Neural cell (in vitro differentiated cells): ENCODE measurements around the gene DPP6. TPM values are rescaled to one million over a fixed set of nuclear protein-coding genes. Genes with fewer than 3 reads are reported as not detected.

Experiments
- H2AFZ ChIP-seq: fragments of 200-600, 300-800 bp; sonication (generic), shearing (Covaris generic); 2 replicates; pipeline ENCODE4 v1.6.0; 2014; ENCODE audit warnings: low read depth, mild to moderate bottlenecking, antibody characterized with exemption, low read length, moderate library complexity
- H3F3A ChIP-seq: fragments of 200-600 bp; shearing (Covaris generic); 2 replicates; pipeline ENCODE4 v1.6.1; 2016; ENCODE audit warnings: mild to moderate bottlenecking, moderate library complexity, mixed read lengths, antibody characterized with exemption, low read length; ENCODE audit not compliant: insufficient read depth, poor library complexity, severe bottlenecking
- H3K27ac ChIP-seq: fragments of 200-600, 300-800 bp; sonication (generic), shearing (Covaris generic); 2 replicates; pipeline ENCODE4 v1.5.1; 2014; ENCODE audit warnings: mild to moderate bottlenecking, low read length, moderate library complexity
- H3K27me3 ChIP-seq: fragments of 300-800, 200-600 bp; sonication (generic), shearing (Covaris generic); 2 replicates; pipeline ENCODE4 v1.6.0; 2014; ENCODE audit warnings: mild to moderate bottlenecking, low read depth, low read length, moderate library complexity; ENCODE audit not compliant: insufficient read depth
- H3K36me3 ChIP-seq: fragments of 300-800, 200-600 bp; sonication (generic), shearing (Covaris generic); 2 replicates; pipeline ENCODE4 v1.5.1; 2014; ENCODE audit warnings: mild to moderate bottlenecking, antibody characterized with exemption, low read length, moderate library complexity; ENCODE audit not compliant: insufficient read depth
- H3K4me2 ChIP-seq: fragments of 300-800, 200-600 bp; sonication (generic), shearing (Covaris generic); 2 replicates; pipeline ENCODE4 v1.6.0; 2014; ENCODE audit warnings: mild to moderate bottlenecking, low read length
- H3K4me3 ChIP-seq: fragments of 300-800, 200-600 bp; sonication (generic), shearing (Covaris generic); 2 replicates; pipeline ENCODE4 v1.5.1; 2014; ENCODE audit warnings: mild to moderate bottlenecking, low read length, moderate library complexity
- H3K79me2 ChIP-seq: fragments of 200-600 bp; shearing (Covaris generic); replicated peaks from 2 replicates; pipeline ENCODE4 v1.6.0; 2014; ENCODE audit warnings: mild to moderate bottlenecking, low read length, moderate library complexity; ENCODE audit not compliant: insufficient read depth
- H3K9ac ChIP-seq: fragments of 300-800, 200-600 bp; sonication (generic), shearing (Covaris generic); 2 replicates; pipeline ENCODE4 v1.6.1; 2016; ENCODE audit warnings: mild to moderate bottlenecking, low read length, mixed read lengths
- H3K9me2 ChIP-seq: fragments of 200-600 bp; shearing (Covaris generic); 2 replicates; pipeline ENCODE4 v1.6.1; 2016; ENCODE audit warnings: mild to moderate bottlenecking, low read length, mixed read lengths; ENCODE audit not compliant: insufficient read depth
- H3K9me3 ChIP-seq: fragments of 200-600, 300-800 bp; sonication (generic), shearing (Covaris generic); 2 replicates; pipeline ENCODE4 v1.6.1; 2016; ENCODE audit warnings: mild to moderate bottlenecking, mixed run types, low read length, moderate library complexity, mixed read lengths
- H4K20me1 ChIP-seq: fragments of 200-600 bp; shearing (Covaris generic); 2 replicates; pipeline ENCODE4 v1.6.1; 2016; ENCODE audit warnings: mild to moderate bottlenecking, mixed run types; ENCODE audit not compliant: insufficient read depth
- CTCF ChIP-seq: fragments of 450-650 bp; IDR thresholded peaks from 2 replicates; pipeline ENCODE4 v1.5.1; 2014; ENCODE audit warnings: antibody characterized with exemption, mild to moderate bottlenecking, moderate library complexity; ENCODE audit not compliant: poor library complexity, severe bottlenecking
- EP300 ChIP-seq: fragments of 450-650 bp; conservative IDR thresholded peaks from 2 replicates; pipeline ENCODE4 v1.6.1; 2014; ENCODE audit warnings: antibody characterized with exemption, mild to moderate bottlenecking, moderate library complexity; ENCODE audit not compliant: poor library complexity, severe bottlenecking
- EZH2 ChIP-seq: fragments of 200-600, 300-800 bp; shearing (Covaris generic), sonication (generic); IDR thresholded peaks from 2 replicates; pipeline ENCODE4 v1.6.1; 2014; ENCODE audit warnings: antibody characterized with exemption, low read length, borderline replicate concordance, mild to moderate bottlenecking; ENCODE audit not compliant: insufficient read depth, poor library complexity, severe bottlenecking
- MXI1 ChIP-seq: fragments of 450-650 bp; conservative IDR thresholded peaks from 2 replicates; pipeline ENCODE4 v1.6.1; 2014; ENCODE audit warnings: antibody characterized with exemption, mild to moderate bottlenecking; ENCODE audit not compliant: poor library complexity, severe bottlenecking
- POLR2AphosphoS5 ChIP-seq: IDR thresholded peaks from 2 replicates; pipeline ENCODE4 v1.6.1; 2012
- RAD21 ChIP-seq: fragments of 450-650 bp; conservative IDR thresholded peaks from 2 replicates; pipeline ENCODE4 v1.6.1; 2014; ENCODE audit warnings: antibody characterized with exemption, mild to moderate bottlenecking, moderate library complexity
- REST ChIP-seq: IDR thresholded peaks from 2 replicates; pipeline ENCODE4 v1.6.1; 2012; ENCODE audit warnings: borderline replicate concordance
- SMC3 ChIP-seq: fragments of 450-650 bp; conservative IDR thresholded peaks from 2 replicates; pipeline ENCODE4 v1.6.1; 2014; ENCODE audit warnings: antibody characterized with exemption, mild to moderate bottlenecking, moderate library complexity; ENCODE audit not compliant: poor library complexity
- TAF1 ChIP-seq: IDR thresholded peaks from 2 replicates; pipeline ENCODE4 v1.6.1; 2012; ENCODE audit warnings: low read depth
- polyA plus RNA-seq: library from polyadenylated mRNA; depleted of rRNA; stranded (reverse); fragments of >200 nt; gene quantifications from 2 replicates; pipeline ENCODE4 v1.2.3, GENCODE V29; 2014

Gene DPP6
- polyA plus RNA-seq, 1 donor from 2014 or later, result 20.4 TPM

- Histone ChIP-seq H3K4me2 (no peak overlapping the region), H3F3A (no peaks in the 10 kb centered on the region), H3K4me3 (no peak overlapping the region), H3K9ac (no peak overlapping the region), H4K20me1 (no peaks in the 10 kb centered on the region), H3K9me2 (no peaks in the 10 kb centered on the region), H3K27ac (no peak overlapping the region), H3K9me3 (no peaks in the 10 kb centered on the region), H3K36me3 (no peaks in the 10 kb centered on the region), H2AFZ (no peak overlapping the region), H3K79me2 (no peaks in the 10 kb centered on the region), H3K27me3 (no peaks in the 10 kb centered on the region)
- TF ChIP-seq REST (no peak), CTCF (no peak), SMC3 (no peak), MXI1 (no peak), TAF1 (no peak), POLR2AphosphoS5 (no peak), RAD21 (no peak), EZH2 (no peak), EP300 (no peak)
Observed at GRCh38 chr7:154776350-154776749, 724.2 kb downstream of the DPP6 start.

GRCh38 chr7:154777023-154777422 lies 724.8 kb downstream of the DPP6 start:
- H3F3A ChIP-seq, result no peaks in the 10 kb centered on the region
- H3K36me3 ChIP-seq, result no peaks in the 10 kb centered on the region
- no peak overlapping the region for H3K27ac ChIP-seq
- H3K4me2 ChIP-seq, result no peak overlapping the region
- no peaks in the 10 kb centered on the region for H3K9me3 ChIP-seq
- no peaks in the 10 kb centered on the region for H3K9me2 ChIP-seq
- H3K27me3 ChIP-seq, result no peaks in the 10 kb centered on the region
- no peaks in the 10 kb centered on the region for H4K20me1 ChIP-seq
- no peak overlapping the region for H3K4me3 ChIP-seq
- no peak overlapping the region for H2AFZ ChIP-seq
- H3K9ac ChIP-seq, result no peak overlapping the region
- no peak for TF ChIP-seq SMC3
- TF ChIP-seq TAF1, result no peak
- TF ChIP-seq REST, result no peak
- no peak for TF ChIP-seq RAD21
- no peak for TF ChIP-seq MXI1
- no peak for TF ChIP-seq EZH2
- no peak for TF ChIP-seq POLR2AphosphoS5
- TF ChIP-seq EP300, result no peak
- H3K79me2 ChIP-seq, result no peaks in the 10 kb centered on the region
